ENCODE data around the gene CNTNAP2. TPM values are rescaled to one million over a fixed set of nuclear protein-coding genes. Genes with fewer than 3 reads are reported as not detected.

The CNTNAP2 gene
- total and polyA plus RNA-seq, 4 donors, result 0.14 to 2.3 (median 1.1) TPM

DNA sequence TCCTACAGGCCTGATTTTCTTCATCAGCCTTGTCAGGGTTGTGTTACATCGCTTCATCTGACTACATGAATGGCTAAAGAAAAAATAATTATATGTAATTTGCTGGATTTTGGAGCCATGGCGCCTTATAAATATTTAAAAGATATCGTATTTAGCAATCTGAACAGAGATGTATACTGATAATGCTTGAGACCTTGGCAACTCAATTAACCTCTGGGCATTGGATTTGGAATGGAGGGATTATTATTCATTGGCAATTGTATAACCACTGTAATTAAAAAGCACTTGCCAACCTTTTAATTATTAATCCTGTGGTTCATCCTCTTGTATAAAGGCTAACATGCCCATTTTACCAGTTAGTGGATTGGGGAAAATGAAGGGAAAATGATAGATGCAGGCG, 745.1 kb downstream of the CNTNAP2 start (continued):
- TF ChIP-seq ZBTB33 (IDR thresholded peaks at IDR 0.05) (no peak), HNF4A (conservative IDR thresholded peaks at IDR 0.05) (no peak), EGR1 (IDR thresholded peaks at IDR 0.05; ENCODE audit: low read depth in 2 of 2) (no peak), SP1 (IDR thresholded peaks at IDR 0.05) (no peak), NR2F2 (IDR thresholded peaks at IDR 0.05) (no peak), TAF1 (conservative IDR thresholded peaks at IDR 0.05) (no peak)
- TF ChIP-seq, protein P1, sequence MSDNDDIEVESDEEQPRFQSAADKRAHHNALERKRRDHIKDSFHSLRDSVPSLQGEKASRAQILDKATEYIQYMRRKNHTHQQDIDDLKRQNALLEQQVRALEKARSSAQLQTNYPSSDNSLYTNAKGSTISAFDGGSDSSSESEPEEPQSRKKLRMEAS (IDR thresholded peaks at IDR 0.05), result no peak

DNA sequence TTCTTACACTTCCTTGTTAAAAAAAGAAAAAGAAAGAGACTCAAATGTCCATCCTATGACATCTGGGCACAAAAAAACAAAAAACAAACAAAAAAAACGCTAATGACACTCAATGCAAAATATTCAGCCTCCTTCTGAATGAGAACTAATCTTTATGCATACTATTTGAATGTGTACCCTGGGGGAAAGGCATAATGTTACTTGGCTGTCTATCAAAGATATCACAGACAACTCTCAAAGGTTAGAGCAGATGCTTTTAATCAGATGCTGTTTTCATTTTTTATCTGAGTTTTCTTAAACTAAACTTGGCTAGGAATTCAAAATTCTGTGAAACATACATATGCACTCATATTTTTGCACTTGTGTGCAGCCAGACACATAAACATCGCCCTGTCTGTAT, 745.8 kb downstream of the CNTNAP2 start:
- no peaks in the 10 kb centered on the region for H3K9me3 ChIP-seq (ENCODE audit: control insufficient read depth in 4 of 4, low read length in 3 of 4)
- no peaks in the 10 kb centered on the region for H3K36me3 ChIP-seq (ENCODE audit: control insufficient read depth in 4 of 4, insufficient read depth in 3 of 4, low read depth in 1 of 4, low read length in 3 of 4)
- no peak for DNase-seq (ENCODE audit: low spot score)
- 50% methylated on average over 2 of the region's 2 CpGs for WGBS
- H3K9ac ChIP-seq (ENCODE audit: low read depth in 1 of 2, low read length in 2 of 2), result no peak overlapping the region
- TF ChIP-seq SP1 (IDR thresholded peaks at IDR 0.05) (no peak), GABPA (IDR thresholded peaks at IDR 0.05 in 1 of 2, conservative IDR thresholded peaks at IDR 0.05 in 1 of 2) (no peak), HNF4G (IDR thresholded peaks at IDR 0.05) (no peak), CTCF (IDR thresholded peaks at IDR 0.05; ENCODE audit: low read depth, low read length, missing input control) (no peak), RXRA (IDR thresholded peaks at IDR 0.05) (no peak), ZBTB33 (IDR thresholded peaks at IDR 0.05) (no peak)
- TF ChIP-seq, protein P1 (IDR thresholded peaks at IDR 0.05), result no peak
- TF ChIP-seq, protein P2, sequence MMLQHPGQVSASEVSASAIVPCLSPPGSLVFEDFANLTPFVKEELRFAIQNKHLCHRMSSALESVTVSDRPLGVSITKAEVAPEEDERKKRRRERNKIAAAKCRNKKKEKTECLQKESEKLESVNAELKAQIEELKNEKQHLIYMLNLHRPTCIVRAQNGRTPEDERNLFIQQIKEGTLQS (IDR thresholded peaks at IDR 0.05), result no peak
- no peaks in the 10 kb centered on the region for H3K4me1 ChIP-seq (ENCODE audit: control insufficient read depth in 4 of 4, insufficient read depth in 4 of 4, low read length in 3 of 4)
- H3K4me3 ChIP-seq (ENCODE audit: low read depth in 1 of 3, low read length in 3 of 3), result no peak overlapping the region
- no peaks in the 10 kb centered on the region for H3K27me3 ChIP-seq (ENCODE audit: control insufficient read depth in 4 of 4, insufficient read depth in 4 of 4, low read length in 3 of 4)
- H3K27ac ChIP-seq (ENCODE audit: low read depth in 1 of 2, low read length in 2 of 2), result no peak overlapping the region

DNA sequence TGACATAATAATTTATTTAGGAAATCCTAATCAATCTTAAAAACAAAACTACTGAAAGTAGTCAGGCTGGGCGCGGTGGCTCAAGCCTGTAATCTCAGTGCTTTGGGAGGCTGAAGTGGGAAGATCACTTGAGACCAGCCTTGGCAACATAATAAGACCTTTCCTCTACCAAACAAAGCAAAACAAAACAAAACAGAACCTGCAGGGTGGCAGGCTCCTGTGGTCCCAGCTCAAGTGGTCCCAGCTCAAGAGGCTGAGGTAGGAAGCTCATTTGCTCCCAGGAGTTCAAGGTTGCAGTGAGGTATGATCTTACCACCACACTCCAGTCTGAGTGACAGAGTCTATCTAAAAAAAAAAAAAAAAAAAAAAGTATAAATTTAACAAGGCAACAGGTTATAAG, 748.0 kb downstream of the CNTNAP2 start:
- Histone ChIP-seq H3K4me3 (ENCODE audit: low read depth in 1 of 3, low read length in 3 of 3) (no peak overlapping the region), H3K4me1 (ENCODE audit: control insufficient read depth in 4 of 4, insufficient read depth in 4 of 4, low read length in 3 of 4) (no peaks in the 10 kb centered on the region), H3K27me3 (ENCODE audit: control insufficient read depth in 4 of 4, insufficient read depth in 4 of 4, low read length in 3 of 4) (no peaks in the 10 kb centered on the region), H3K9ac (ENCODE audit: low read depth in 1 of 2, low read length in 2 of 2) (no peak overlapping the region), H3K36me3 (ENCODE audit: control insufficient read depth in 4 of 4, insufficient read depth in 3 of 4, low read depth in 1 of 4, low read length in 3 of 4) (no peaks in the 10 kb centered on the region), H3K27ac (ENCODE audit: low read depth in 1 of 2, low read length in 2 of 2) (no peak overlapping the region), H3K9me3 (ENCODE audit: control insufficient read depth in 4 of 4, low read length in 3 of 4) (no peaks in the 10 kb centered on the region)
- WGBS, result 85% methylated on average over 2 of the region's 2 CpGs
- DNase-seq (ENCODE audit: low spot score), result no peak
- TF ChIP-seq FOXA2 (IDR thresholded peaks at IDR 0.05) (no peak), SP1 (IDR thresholded peaks at IDR 0.05) (no peak), RXRA (IDR thresholded peaks at IDR 0.05) (no peak), JUND (IDR thresholded peaks at IDR 0.05) (no peak), ZBTB33 (IDR thresholded peaks at IDR 0.05) (no peak), YY1 (IDR thresholded peaks at IDR 0.05) (no peak), FOXA1 (IDR thresholded peaks at IDR 0.05) (no peak), TAF1 (conservative IDR thresholded peaks at IDR 0.05) (no peak), RAD21 (IDR thresholded peaks at IDR 0.05) (no peak)
